ENCODE measurements around the gene RARRES2.
A peak's percentile ranks its signal among the peaks of the same experiment; 100 is the strongest.

RARRES2 gene

DNA sequence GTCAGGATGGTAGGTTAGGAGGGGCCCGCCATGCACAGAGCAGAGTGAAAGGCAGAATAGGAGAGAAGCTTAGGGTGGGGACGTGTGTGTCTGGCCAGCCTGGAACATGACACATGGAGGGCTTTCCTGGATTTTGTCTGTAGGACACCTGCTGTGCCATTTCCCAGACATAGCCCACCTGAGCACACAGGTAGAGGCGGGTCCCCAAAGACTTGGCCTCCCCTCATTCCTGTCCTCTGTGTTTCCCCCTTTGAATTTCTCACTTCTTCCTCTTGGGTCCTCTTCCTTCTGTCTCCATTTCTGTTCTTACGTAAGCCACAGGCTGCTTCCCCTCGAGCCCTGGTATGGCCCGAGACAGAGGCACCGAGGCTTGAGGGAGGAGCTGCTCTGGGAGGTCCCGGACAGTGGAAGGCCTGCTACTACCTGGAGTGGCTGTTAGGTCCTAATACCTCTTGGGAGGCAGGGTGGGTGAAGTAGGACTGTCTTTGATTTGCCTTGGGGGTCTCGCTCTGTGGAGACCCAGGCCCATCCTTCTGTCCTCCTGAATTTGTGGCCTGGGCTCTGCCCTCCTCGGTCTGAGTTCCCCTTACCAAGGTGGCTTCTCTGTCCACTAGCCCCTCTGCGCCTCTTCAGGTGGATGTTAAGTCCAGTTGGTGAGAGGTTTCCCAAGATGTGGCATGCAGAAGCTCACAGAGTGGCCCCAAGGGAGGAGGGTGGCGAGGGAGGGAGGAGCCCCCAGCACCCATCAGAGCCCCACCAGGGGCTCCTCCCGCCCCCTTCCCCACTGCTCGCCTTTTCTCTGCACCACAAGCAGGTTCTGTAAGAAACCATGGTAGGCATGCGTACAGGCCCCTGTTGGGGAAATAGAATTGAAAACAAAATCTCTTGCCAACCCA, 43.2 kb upstream of the RARRES2 start:
- TF ChIP-seq CTCF (IDR thresholded peaks at IDR 0.05; ENCODE audit: insufficient read depth, low read depth, low read length, missing control alignments): no peak
- no peak for DNase-seq (ENCODE audit: low read depth)
- no peak overlapping the region for H3K4me3 ChIP-seq (ENCODE audit: low read length)

DNA sequence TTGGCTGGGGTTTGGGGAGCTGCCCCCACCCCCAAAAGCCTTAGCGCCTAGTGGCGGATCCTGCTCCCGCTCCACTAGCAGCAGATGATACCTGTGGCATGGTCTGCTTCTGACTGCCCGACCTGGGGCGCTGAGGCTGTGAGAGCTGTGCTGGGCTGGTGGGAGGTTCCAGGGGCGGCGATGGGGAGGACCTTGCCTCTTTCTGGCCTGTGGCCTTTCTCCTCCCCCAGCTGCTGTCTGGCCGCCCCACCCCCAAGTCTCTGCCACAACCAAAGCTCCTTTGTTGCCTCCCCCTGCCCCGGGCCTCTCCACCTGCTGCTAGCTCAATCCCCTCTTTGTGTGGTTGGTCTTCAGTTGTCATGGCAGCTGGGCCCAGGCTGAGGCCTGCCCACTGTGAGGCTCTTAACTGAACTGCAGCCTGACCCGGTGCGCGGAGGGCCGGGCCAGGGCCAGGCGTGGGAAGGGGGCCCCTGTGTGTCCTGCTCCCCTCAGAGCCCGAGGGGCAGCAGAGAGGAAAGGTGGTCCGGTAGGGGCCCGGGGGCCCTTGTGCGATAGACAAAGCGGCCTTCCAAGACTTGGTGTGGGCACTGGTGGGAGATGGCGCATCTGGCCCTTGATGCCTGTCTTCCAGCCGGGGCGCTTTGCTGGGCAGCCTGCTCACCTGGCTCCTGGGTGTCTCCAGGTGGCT, 42.4 kb upstream of the RARRES2 start:
- no peak for TF ChIP-seq CTCF (IDR thresholded peaks at IDR 0.05; ENCODE audit: insufficient read depth, low read depth, low read length, missing control alignments)
- no peak overlapping the region for H3K4me3 ChIP-seq (ENCODE audit: low read length)
- no peak for DNase-seq (ENCODE audit: low read depth)

DNA sequence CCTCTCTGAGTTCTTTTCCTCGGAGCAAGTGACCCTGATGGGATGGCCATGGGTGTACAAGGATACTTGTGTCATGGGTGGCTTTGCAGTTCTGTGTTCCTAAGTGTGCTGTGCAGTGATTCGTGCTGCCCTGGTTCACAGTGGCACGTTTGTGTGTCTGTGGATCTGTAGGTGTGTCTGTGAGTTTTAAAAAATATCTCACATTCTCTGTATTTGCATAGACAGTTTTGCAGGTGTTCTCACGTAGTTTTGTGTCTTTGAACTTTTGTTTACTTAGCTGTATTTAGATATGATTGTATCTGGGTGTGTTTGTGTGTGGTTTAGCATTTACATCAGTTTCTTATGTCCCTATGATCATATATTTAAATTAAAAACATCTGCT, 41.4 kb upstream of the RARRES2 start:
- DNase-seq (ENCODE audit: low read depth): no peak
- no peak overlapping the region for H3K4me3 ChIP-seq (ENCODE audit: low read length)

DNA sequence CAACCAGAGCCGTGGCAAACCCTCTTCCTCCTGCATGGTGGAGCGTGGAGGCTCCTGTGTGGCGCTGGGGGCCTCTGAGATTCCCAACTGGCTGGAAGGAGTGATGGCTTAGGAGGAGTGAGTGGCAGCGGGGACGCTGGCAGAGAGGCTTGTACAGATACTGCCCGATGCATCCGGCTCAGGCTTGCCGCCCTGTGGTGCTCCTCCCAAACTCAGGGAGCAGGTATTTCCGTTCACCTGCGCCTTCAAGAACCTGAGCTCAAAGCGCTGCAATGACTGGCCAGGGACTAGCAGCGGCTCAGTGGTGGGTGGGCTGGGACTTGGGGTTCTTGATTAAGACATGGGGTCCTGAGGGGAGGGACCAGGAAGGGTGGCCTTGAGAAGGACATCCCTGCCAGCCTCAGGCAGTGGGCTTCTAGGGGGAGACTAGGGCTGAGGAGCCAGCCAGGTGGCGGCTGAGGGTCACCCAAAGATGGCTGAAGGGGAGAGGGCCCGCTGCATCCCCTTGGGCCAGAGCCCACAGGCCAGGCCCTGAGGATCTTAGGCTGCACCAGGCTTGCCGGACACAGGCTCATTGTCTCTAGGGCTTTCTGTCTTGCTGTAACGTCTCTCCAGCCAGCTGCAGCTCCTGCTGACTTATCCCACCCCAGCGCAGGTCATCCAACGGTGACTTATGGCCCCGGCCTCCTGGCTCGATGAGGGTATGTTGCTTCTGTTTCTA, 40.9 kb upstream of the RARRES2 start:
- peak; percentile 36 for DNase-seq (ENCODE audit: low read depth)
- H3K4me3 ChIP-seq (ENCODE audit: low read length): no peak overlapping the region
- no peak for TF ChIP-seq CTCF (IDR thresholded peaks at IDR 0.05; ENCODE audit: insufficient read depth, low read depth, low read length, missing control alignments)

More for the DNA sequence above, 41.4 kb upstream of the RARRES2 start:
- no peak for TF ChIP-seq CTCF (IDR thresholded peaks at IDR 0.05; ENCODE audit: insufficient read depth, low read depth, low read length, missing control alignments)

GRCh38 chr7:150381785-150382122, 40.3 kb upstream of the RARRES2 start:
- H3K4me3 ChIP-seq (ENCODE audit: low read length): no peak overlapping the region
- no peak for DNase-seq (ENCODE audit: low read depth)
- no peak for TF ChIP-seq CTCF (IDR thresholded peaks at IDR 0.05; ENCODE audit: insufficient read depth, low read depth, low read length, missing control alignments)

DNA sequence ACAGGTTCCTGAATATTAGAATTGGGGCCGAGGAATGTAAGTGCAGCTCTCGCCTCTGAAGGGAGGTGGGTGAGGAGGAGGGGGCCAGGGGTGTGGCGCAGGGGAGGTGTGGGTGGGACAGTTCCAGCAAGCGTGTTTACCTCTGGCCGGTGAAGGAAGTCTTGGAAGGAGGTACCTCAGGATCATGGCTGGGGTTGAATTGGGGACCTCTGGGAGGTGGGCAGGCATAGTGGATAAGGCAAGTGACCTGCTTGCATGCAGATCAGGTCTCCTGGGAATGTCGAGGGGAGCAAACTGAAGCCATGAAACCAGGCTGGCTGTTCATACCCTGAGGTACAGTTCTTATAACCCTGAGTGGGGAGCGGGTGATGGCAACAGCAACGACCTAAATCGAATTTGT, 39.7 kb upstream of the RARRES2 start:
- DNase-seq (ENCODE audit: low read depth): no peak
- TF ChIP-seq CTCF (IDR thresholded peaks at IDR 0.05; ENCODE audit: insufficient read depth, low read depth, low read length, missing control alignments): no peak
- no peak overlapping the region for H3K4me3 ChIP-seq (ENCODE audit: low read length)
